Mucosa of rectum (tissue), 2 donors: ENCODE data around the gene FANCB.
A peak's percentile ranks its signal among the peaks of the same experiment; 100 is the strongest.

Experiments used
- H3K27ac ChIP-seq, 2 donors: one replicate each; pipeline ENCODE4 v1.7.0; 2013; ENCODE audit warnings: inconsistent platforms in 2 of 2, low read depth in 2 of 2, low read length in 2 of 2
- H3K27me3 ChIP-seq, 2 donors: one replicate each; pipeline ENCODE4 v1.7.0; 2013; ENCODE audit warnings: low read length in 2 of 2; ENCODE audit not compliant: control insufficient read depth in 2 of 2, insufficient read depth in 2 of 2
- H3K36me3 ChIP-seq, 2 donors: one replicate each; pipeline ENCODE4 v1.7.0; 2013; ENCODE audit warnings: low read length in 2 of 2; ENCODE audit not compliant: control insufficient read depth in 2 of 2, insufficient read depth in 2 of 2
- H3K4me1 ChIP-seq, 2 donors: one replicate each; pipeline ENCODE4 v1.7.0; 2013; ENCODE audit warnings: low read length in 2 of 2, mild to moderate bottlenecking in 1 of 2; ENCODE audit not compliant: control insufficient read depth in 2 of 2, insufficient read depth in 2 of 2
- H3K4me3 ChIP-seq, 2 donors: one replicate each; pipeline ENCODE4 v1.7.0; 2013; ENCODE audit warnings: low read length in 2 of 2
- H3K9ac ChIP-seq, 2 donors: one replicate each; pipeline ENCODE4 v1.7.0; 2013; ENCODE audit warnings: low read length in 2 of 2, low read depth in 1 of 2, mild to moderate bottlenecking in 1 of 2
- H3K9me3 ChIP-seq, 2 donors: one replicate each; pipeline ENCODE4 v1.7.0; 2013; ENCODE audit warnings: low read length in 2 of 2; ENCODE audit not compliant: control insufficient read depth in 2 of 2
- donor health status: healthy.
- donor health status: Normal muscosa, but diverticular disease.

Gene FANCB

DNA sequence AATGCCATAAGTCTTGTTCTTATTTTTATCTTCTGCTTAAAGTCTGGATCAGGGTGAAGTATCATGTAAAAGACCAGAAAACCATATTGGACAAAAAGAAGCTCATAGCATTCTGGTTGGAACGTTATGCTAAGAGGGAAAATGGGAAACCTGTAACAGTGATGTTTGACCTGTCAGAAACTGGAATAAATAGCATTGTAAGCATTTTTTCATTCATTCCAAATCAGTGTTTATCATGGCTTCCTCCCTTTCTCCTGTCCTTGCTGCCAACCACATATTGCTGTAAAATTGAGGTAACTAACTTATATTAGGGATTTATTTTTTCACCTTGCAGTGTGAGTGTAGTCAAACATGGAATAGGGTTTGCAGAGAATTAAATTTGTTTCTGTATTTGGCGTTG is 24.2 kb upstream of the FANCB start:
- Histone ChIP-seq H3K27ac (no peak overlapping the region), H3K36me3 (no peaks in the 10 kb centered on the region), H3K4me3 (no peak overlapping the region), H3K4me1 (no peaks in the 10 kb centered on the region), H3K9me3 (no peaks in the 10 kb centered on the region), H3K27me3 (no peaks in the 10 kb centered on the region), H3K9ac (no peak overlapping the region)

DNA sequence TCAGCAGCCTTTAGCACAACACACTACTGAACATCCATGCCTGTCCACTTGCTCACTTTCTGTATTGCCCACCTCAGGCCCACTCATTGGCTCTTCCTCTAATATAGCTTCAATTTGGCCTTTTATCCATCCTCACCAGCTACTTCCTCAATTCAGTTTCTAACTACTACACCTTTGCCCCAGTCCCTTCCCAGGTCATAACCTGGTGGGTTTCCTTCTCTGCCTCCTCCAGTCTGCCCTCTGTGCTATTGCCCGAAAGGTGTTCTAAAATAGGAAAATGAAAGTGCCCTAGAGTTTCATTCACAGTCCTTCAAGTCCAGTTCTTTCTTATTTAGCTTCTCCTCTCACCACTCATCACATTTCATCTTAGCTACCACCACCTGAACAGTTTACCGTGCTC is 23.4 kb upstream of the FANCB start:
- Histone ChIP-seq H3K36me3 (no peaks in the 10 kb centered on the region), H3K27me3 (no peaks in the 10 kb centered on the region), H3K4me3 (no peak overlapping the region), H3K27ac (no peak overlapping the region), H3K9ac (no peak overlapping the region), H3K4me1 (no peaks in the 10 kb centered on the region), H3K9me3 (no peaks in the 10 kb centered on the region)

DNA sequence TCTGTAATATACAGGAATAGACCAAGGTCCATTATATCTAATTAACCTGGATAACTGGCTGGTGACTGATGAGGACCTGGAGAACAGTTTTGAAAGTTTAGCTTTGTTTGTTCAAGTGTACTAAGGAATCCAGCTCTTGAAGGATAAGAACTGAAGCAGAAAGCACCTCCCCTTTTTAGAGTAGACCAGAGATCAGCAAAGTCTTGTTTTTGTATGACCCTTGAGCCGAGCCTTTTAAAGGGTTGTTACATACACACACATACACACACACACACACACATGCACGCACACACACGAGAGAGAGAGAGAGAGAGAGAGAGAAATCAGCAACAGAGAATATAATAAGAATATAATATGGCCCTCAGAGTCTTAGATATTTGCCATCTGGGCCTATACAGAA is 13.4 kb upstream of the FANCB start:
- no peaks in the 10 kb centered on the region for H3K36me3 ChIP-seq
- H3K4me1 ChIP-seq: no peaks in the 10 kb centered on the region

DNA sequence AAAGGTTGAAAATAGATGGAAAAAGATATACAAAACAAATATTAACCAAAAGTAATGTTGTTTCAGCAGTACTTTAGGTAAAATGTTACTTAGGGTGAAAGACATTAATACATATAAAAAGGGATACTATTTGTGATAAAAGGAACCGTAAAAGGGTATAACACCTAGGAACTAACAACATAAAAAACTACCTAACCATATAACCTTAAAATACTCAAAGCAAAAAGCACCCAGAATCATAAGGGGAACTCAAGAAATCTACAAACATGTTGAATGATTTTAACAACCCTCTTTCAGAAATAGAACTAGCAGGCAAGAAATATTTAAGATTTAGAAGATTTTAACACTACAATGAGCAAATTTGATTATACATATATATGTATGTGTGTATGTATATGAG is 11.8 kb upstream of the FANCB start:
- Histone ChIP-seq H3K9ac (no peak overlapping the region), H3K9me3 (no peaks in the 10 kb centered on the region), H3K36me3 (no peaks in the 10 kb centered on the region), H3K4me1 (no peaks in the 10 kb centered on the region), H3K27ac (no peak overlapping the region), H3K4me3 (no peak overlapping the region), H3K27me3 (no peaks in the 10 kb centered on the region)

More for the DNA sequence above, 13.4 kb upstream of the FANCB start:
- Histone ChIP-seq H3K27ac (no peak overlapping the region), H3K27me3 (no peaks in the 10 kb centered on the region), H3K9ac (no peak overlapping the region), H3K9me3 (no peaks in the 10 kb centered on the region), H3K4me3 (no peak overlapping the region)

DNA sequence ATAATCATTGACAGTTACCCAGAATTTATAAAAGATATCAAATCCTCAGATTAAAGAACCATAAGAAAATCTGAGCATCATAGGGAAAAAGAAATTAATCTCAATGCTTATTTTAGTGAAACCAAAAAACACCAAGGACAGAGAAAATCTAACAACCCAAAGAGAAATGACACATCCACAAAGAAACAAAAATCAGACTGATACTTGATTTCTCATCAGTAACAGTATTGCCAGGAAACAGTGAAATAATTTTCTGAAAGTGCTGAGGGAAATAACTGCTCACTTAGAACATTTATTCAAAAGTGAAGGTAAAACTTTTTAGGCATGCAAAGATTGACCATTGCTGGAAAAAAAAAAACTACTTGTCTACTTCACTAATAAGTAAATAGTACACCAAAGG is 11.0 kb upstream of the FANCB start:
- H3K27ac ChIP-seq: no peak overlapping the region

DNA sequence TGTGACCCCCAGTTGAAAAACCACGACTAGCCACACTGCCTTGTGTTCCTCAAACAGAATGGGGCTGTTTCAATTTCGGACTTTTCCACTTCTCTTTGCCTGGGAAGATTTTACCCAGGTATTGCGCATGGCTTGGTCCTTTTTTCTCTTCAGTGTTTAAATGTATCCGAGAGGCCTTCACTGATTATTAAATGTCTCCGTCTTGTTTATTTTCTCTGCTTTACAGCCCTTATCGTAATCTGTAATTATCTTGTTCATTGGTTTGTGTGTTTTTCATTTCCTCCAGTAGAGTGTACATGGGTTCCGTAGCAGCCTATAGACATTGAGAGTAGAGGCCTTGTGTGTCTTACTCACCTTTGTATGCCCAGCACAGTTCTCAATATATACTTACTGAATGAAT is 2.8 kb upstream of the FANCB start:
- no peak overlapping the region for H3K4me3 ChIP-seq
- H3K9me3 ChIP-seq: no peaks in the 10 kb centered on the region
- no peak overlapping the region for H3K9ac ChIP-seq
- no peaks in the 10 kb centered on the region for H3K27me3 ChIP-seq
- H3K36me3 ChIP-seq: no peaks in the 10 kb centered on the region
- peaks cover 0 to 6% of the 10 kb centered on the region in 2 donors for H3K4me1 ChIP-seq
- H3K27ac ChIP-seq: no peak overlapping the region

More for the DNA sequence above, 11.0 kb upstream of the FANCB start:
- Histone ChIP-seq H3K4me3 (no peak overlapping the region), H3K36me3 (no peaks in the 10 kb centered on the region), H3K27me3 (no peaks in the 10 kb centered on the region), H3K4me1 (no peaks in the 10 kb centered on the region), H3K9me3 (no peaks in the 10 kb centered on the region), H3K9ac (no peak overlapping the region)

DNA sequence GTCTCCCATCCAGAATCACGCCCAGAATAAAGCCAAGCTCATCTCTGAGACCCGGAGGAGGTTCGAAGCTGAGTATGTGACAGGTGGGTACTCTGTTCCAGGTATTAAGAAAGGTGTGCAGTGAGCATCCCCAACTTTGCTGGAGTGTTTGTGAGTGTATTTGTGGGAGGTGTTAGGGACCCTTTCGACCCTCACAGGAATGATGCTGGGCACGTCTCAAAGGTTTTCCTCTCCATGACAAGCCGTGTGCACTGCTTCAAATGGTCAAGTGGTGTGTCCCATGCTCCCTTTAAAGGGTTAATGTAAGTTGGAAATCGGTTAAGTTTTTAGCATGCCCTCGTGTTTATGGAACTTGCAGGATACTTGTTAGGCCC is 794 bp upstream of the FANCB start:
- no peaks in the 10 kb centered on the region for H3K27me3 ChIP-seq
- no peaks in the 10 kb centered on the region for H3K36me3 ChIP-seq
- H3K27ac ChIP-seq: peak overlapping the region; percentile 73 to 74
- H3K9ac ChIP-seq: peak overlapping the region; percentile 66 to 69
- H3K9me3 ChIP-seq: no peaks in the 10 kb centered on the region
- H3K4me3 ChIP-seq: peak overlapping the region; percentile 81 to 83
- peaks cover 0 to 6% of the 10 kb centered on the region in 2 donors for H3K4me1 ChIP-seq

DNA sequence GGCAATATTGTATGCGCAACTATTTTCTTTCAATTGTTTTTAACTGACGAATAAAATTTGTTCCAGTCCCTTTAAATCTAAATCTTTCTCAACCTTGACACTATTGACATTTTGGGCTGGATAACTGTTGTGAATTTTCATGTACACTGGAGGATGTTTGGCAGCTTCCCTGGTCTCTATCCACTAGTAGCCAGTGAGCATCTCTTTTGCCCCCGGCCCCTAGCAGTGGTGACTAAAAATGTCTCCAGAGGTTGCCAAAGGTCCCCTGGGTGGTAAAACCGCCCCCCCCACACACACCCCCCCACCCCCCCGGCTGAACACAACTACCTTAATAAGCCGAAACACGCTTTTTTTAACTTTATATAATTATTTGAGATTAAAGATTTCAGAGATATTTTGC is 514 bp downstream of the FANCB start:
- peaks cover 0 to 6% of the 10 kb centered on the region in 2 donors for H3K4me1 ChIP-seq
- H3K9me3 ChIP-seq: no peaks in the 10 kb centered on the region
- no peaks in the 10 kb centered on the region for H3K27me3 ChIP-seq
- peak overlapping the region; percentile 59 to 83 for H3K4me3 ChIP-seq
- H3K9ac ChIP-seq: no peak overlapping the region
- H3K27ac ChIP-seq: no peak overlapping the region
- no peaks in the 10 kb centered on the region for H3K36me3 ChIP-seq

DNA sequence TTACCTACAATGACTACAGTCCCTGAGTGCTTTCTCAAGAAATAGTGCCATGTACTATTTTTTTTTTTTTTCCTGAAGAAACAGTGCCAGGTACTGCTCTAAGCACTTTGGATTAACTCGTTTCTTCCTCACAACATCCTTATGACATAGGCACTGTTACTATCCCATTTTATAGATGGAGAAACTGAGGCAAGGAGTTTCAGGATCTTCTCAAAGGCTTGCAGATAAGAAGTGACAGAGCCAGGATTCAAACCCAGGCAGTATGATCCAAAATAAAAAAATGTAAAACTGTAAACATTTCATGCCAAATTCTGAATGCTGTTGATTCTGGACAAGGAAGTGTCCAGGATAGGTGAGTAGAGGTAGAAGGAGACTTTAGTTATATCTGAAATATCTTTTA is 1.1 kb downstream of the FANCB start:
- Histone ChIP-seq H3K9me3 (no peaks in the 10 kb centered on the region), H3K4me1 (peaks cover 0 to 6% of the 10 kb centered on the region in 2 donors), H3K9ac (no peak overlapping the region), H3K4me3 (no peak overlapping the region), H3K27ac (no peak overlapping the region), H3K27me3 (no peaks in the 10 kb centered on the region), H3K36me3 (no peaks in the 10 kb centered on the region)

DNA sequence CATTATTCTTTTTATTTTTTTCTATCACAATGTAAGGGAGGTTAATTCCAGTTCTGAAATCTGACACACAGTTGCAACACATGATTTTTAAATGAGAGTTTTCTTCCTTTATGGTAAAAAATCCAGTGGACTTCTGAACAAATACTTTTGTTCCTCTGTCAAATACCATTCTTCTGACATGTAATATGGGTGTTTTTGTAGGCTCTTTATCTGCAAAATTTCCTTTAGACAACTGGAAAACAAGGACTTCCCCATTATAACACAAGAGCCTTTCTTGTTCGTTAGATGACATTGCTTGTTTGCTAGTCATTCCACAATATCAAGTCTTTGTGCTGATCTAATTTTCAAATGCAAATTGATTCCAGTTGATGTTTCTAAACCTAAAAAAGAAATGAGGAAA is 7.7 kb downstream of the FANCB start:
- Histone ChIP-seq H3K9ac (no peak overlapping the region), H3K36me3 (no peaks in the 10 kb centered on the region), H3K9me3 (no peaks in the 10 kb centered on the region), H3K27me3 (no peaks in the 10 kb centered on the region), H3K27ac (no peak overlapping the region), H3K4me1 (no peaks in the 10 kb centered on the region), H3K4me3 (no peak overlapping the region)

DNA sequence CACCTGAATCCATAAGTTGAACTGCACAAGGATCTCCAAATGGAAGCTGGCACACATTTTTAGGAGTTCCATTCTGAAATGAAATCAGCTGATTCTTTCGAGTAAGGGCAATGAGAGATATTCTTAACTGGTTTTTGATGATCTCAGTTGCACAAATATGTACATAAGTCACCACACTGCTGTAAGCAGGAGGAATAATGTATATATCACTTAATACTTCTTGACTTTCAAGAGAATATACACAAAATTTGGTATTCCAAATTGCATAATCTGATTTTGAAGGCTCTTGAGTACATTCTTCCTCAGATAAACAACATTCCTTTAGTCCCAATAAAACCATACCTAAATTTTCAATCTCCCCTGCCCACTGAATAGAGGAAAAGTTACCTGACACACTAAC is 8.2 kb downstream of the FANCB start:
- H3K4me1 ChIP-seq: no peaks in the 10 kb centered on the region
- H3K36me3 ChIP-seq: no peaks in the 10 kb centered on the region
- no peak overlapping the region for H3K9ac ChIP-seq
- no peak overlapping the region for H3K27ac ChIP-seq
- no peaks in the 10 kb centered on the region for H3K27me3 ChIP-seq
- no peak overlapping the region for H3K4me3 ChIP-seq
- no peaks in the 10 kb centered on the region for H3K9me3 ChIP-seq
